A673 (cell line): Measurements from ENCODE around the gene TM2D3. TPM values are rescaled to one million over a fixed set of nuclear protein-coding genes. Genes with fewer than 3 reads are reported as not detected.

Experiments
- BruUV-seq: library from RNA; stranded (reverse); fragments of 400-500 nt; replicated peaks from 2 replicates; lab custom pipeline; 2021; lab: Mats Ljungman, UMichigan
- CTCF ChIA-PET: fragments of 300-600 bp; sonication (Branson Sonifier 250); formaldehyde crosslinking; loops from one replicate; lab custom pipeline; 2022; ENCODE audit warnings: antibody characterized with exemption; lab: Charles Lee
- POLR2A ChIA-PET: fragments of 300-600 bp; sonication (Branson Sonifier 250); formaldehyde crosslinking; loops from one replicate; lab custom pipeline; 2022; ENCODE audit warnings: antibody characterized with exemption; ENCODE audit not compliant: low non-redundant PET; lab: Charles Lee
- DNase-seq: peaks from one replicate; pipeline ENCODE4 v3.0.0-alpha.2; 2015; ENCODE audit warnings: low spot score
- H3K27ac ChIP-seq: fragments of 200-600 bp; sonication (generic); 2 replicates; pipeline ENCODE4 v1.5.1; 2016; ENCODE audit warnings: mixed run types, low read depth, mild to moderate bottlenecking, mixed read lengths, antibody characterized with exemption, low read length; ENCODE audit not compliant: poor library complexity, severe bottlenecking
- H3K27me3 ChIP-seq: fragments of 200-600 bp; sonication (generic); replicated peaks from 2 replicates; pipeline ENCODE4 v1.6.1; 2017; ENCODE audit warnings: mixed run types, low read depth, mild to moderate bottlenecking, mixed read lengths, antibody characterized with exemption, low read length; ENCODE audit not compliant: insufficient read depth, poor library complexity
- H3K36me3 ChIP-seq: fragments of 200-600 bp; sonication (generic); 2 replicates; pipeline ENCODE4 v1.6.1; 2016; ENCODE audit warnings: mixed run types, mild to moderate bottlenecking, mixed read lengths, antibody characterized with exemption, low read length; ENCODE audit not compliant: insufficient read depth, poor library complexity, severe bottlenecking
- H3K4me1 ChIP-seq: fragments of 200-600 bp; sonication (generic); 2 replicates; pipeline ENCODE4 v1.6.1; 2017; ENCODE audit warnings: mixed run types, mild to moderate bottlenecking, mixed read lengths, antibody characterized with exemption, low read length; ENCODE audit not compliant: insufficient read depth, poor library complexity, severe bottlenecking
- H3K4me3 ChIP-seq: fragments of 200-600 bp; sonication (generic); 2 replicates; pipeline ENCODE4 v1.5.1; 2016; ENCODE audit warnings: low read depth, mixed run types, mild to moderate bottlenecking, mixed read lengths, low read length; ENCODE audit not compliant: poor library complexity, severe bottlenecking
- H3K9me3 ChIP-seq: fragments of 200-600 bp; sonication (generic); 2 replicates; pipeline ENCODE4 v1.6.1; 2016; ENCODE audit warnings: mixed run types, low read depth, mild to moderate bottlenecking, mixed read lengths, antibody characterized with exemption, low read length; ENCODE audit not compliant: poor library complexity, severe bottlenecking
- EZH2 ChIP-seq: fragments of 200-600 bp; sonication (generic); IDR thresholded peaks from 2 replicates; pipeline ENCODE4 v1.6.1; 2017; ENCODE audit warnings: borderline replicate concordance, low read depth, mild to moderate bottlenecking, mixed read lengths, antibody characterized with exemption, low read length; ENCODE audit not compliant: poor library complexity, severe bottlenecking
- intact Hi-C: fragments of 100-400 bp; cut with micrococcal nuclease; formaldehyde crosslinking; loops from one replicate; pipeline ENCODE4 v1.10.0; 2022; ENCODE audit not compliant: unreplicated experiment
- total RNA-seq: library from RNA; stranded (reverse); gene quantifications from 2 replicates; pipeline ENCODE4 v1.2.3, GENCODE V29; 2021
- TF ChIP-seq, protein P1 (sequence below): fragments of 300-800, 200-600 bp; sonication (generic); conservative IDR thresholded peaks from 2 replicates; pipeline ENCODE4 v1.5.1; 2017; ENCODE audit warnings: low read depth, mild to moderate bottlenecking, antibody characterized with exemption, low read length, moderate library complexity, mixed read lengths

TM2D3 gene
- total RNA-seq, 1 experiment from 2014 or later = 49.4 TPM

DNA sequence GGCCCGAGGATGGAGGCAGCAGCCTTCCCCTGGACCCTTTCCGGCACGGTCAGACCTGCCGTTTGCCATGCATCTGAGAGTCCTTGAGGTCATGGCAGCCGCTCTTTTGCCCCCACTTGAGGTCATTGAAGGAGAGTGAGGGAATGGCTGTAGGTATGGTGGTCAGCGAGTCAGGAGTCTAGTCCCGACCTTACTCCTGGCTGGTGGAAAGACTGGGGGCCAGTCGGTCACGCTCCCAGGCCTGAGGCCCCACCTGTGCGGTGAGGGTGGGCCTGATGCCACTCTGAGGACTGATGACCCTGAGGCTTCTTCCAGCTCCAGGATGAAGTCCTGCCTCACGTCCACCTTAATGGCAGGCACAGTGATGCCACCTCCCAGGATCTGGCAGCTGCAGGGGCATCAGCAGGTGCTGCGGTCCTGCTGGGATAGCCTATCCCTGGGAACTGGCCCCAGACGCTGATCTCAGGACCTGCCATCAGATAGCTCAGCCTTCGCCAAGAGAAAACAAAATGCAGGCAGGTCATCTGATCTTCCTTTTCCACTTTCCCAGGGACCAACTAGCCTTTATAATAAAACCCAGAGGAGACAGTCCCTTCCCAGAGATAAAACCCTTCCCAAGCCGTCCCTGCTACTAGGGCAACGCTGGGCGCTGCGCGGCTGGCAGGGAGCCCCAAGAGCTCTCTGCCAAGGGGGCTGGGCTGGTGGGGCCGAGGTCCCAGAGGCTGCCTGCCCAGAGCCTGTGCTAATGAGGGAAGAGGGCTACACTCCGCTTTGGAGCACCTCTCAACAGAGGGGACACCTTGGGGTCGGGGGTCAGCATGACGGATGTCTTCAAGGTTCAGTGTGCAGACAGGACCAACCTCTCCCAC, 42.2 kb downstream of the TM2D3 start:
- intact Hi-C loops = no loop called here
- no peak overlapping the region for H3K4me3 ChIP-seq
- no peak overlapping the region for H3K27ac ChIP-seq
- DNase-seq = no peak
- H3K9me3 ChIP-seq = no peaks in the 10 kb centered on the region
- ChIA-PET CTCF (no interaction called here), POLR2A (no interaction called here)
- no TSS peak for BruUV-seq
- no peaks in the 10 kb centered on the region for H3K27me3 ChIP-seq
- no peaks in the 10 kb centered on the region for H3K36me3 ChIP-seq
- peaks cover 5% of the 10 kb centered on the region for H3K4me1 ChIP-seq
- TF ChIP-seq, protein P1, sequence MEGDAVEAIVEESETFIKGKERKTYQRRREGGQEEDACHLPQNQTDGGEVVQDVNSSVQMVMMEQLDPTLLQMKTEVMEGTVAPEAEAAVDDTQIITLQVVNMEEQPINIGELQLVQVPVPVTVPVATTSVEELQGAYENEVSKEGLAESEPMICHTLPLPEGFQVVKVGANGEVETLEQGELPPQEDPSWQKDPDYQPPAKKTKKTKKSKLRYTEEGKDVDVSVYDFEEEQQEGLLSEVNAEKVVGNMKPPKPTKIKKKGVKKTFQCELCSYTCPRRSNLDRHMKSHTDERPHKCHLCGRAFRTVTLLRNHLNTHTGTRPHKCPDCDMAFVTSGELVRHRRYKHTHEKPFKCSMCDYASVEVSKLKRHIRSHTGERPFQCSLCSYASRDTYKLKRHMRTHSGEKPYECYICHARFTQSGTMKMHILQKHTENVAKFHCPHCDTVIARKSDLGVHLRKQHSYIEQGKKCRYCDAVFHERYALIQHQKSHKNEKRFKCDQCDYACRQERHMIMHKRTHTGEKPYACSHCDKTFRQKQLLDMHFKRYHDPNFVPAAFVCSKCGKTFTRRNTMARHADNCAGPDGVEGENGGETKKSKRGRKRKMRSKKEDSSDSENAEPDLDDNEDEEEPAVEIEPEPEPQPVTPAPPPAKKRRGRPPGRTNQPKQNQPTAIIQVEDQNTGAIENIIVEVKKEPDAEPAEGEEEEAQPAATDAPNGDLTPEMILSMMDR = no peak
- TF ChIP-seq EZH2 = no peak

DNA sequence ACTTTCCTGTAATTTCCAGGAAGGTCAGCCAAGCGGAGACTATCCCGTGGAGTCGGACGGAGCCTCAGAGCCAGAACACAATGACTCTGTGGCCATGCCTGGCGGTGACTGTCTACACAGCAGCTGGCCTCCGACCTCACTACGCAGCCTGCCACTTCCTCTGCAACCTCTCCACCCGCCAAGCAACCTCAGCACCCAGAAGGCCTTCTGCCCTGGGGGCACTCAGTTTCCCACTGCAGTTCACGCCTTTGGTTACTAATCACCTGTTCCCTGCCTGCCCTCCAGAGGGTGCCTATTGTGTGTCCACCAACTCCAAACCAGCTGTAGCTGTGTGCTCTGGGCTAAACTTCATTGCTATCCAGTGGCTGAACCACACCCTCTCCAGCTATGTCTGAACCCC, 44.0 kb downstream of the TM2D3 start:
- Histone ChIP-seq H3K9me3 (no peaks in the 10 kb centered on the region), H3K36me3 (no peaks in the 10 kb centered on the region), H3K4me1 (peaks cover 1% of the 10 kb centered on the region), H3K27me3 (no peaks in the 10 kb centered on the region), H3K27ac (no peak overlapping the region), H3K4me3 (no peak overlapping the region)
- ChIA-PET POLR2A (no interaction called here), CTCF (no interaction called here)
- TF ChIP-seq, protein P1 = no peak
- TF ChIP-seq EZH2 = no peak
- BruUV-seq = no TSS peak
- DNase-seq = no peak
- intact Hi-C loops = no loop called here

DNA sequence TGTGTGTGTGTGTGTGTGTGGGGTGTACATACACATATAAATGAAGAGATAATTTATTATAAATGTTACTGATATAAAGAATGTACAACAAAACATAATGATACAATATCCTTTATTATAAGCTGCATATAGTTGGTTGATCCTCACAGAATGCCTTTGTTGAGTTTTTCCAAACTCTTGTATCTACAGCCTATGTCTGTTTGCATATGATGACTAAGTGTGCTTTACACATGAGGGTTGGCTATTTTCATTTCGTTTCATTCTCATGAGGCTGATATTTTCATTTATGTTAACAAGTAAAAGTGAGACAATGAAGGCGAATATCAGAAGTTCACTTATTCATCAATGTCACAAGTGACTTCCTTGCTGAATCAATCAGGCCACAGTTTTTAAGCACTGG, 45.1 kb downstream of the TM2D3 start:
- H3K4me1 ChIP-seq = no peaks in the 10 kb centered on the region
- BruUV-seq = no TSS peak
- H3K36me3 ChIP-seq = no peaks in the 10 kb centered on the region
- TF ChIP-seq, protein P1 = no peak
- no peak for TF ChIP-seq EZH2
- no peaks in the 10 kb centered on the region for H3K9me3 ChIP-seq
- ChIA-PET CTCF (no interaction called here), POLR2A (no interaction called here)
- no peak overlapping the region for H3K27ac ChIP-seq
- intact Hi-C loops = no loop called here
- H3K4me3 ChIP-seq = no peak overlapping the region
- no peaks in the 10 kb centered on the region for H3K27me3 ChIP-seq
- no peak for DNase-seq
